Activated gamma-delta T cell treated with anti-CD3 and anti-CD28 coated beads, Interleukin-2, amount 50 U/mL, for 16 hours (primary cell): ENCODE data around the gene NOTCH1.

Source experiments
- DNase-seq: peaks from one replicate; pipeline ENCODE4 v3.0.0-alpha.2; 2020; ENCODE audit warnings: low read depth

NOTCH1 gene

DNA sequence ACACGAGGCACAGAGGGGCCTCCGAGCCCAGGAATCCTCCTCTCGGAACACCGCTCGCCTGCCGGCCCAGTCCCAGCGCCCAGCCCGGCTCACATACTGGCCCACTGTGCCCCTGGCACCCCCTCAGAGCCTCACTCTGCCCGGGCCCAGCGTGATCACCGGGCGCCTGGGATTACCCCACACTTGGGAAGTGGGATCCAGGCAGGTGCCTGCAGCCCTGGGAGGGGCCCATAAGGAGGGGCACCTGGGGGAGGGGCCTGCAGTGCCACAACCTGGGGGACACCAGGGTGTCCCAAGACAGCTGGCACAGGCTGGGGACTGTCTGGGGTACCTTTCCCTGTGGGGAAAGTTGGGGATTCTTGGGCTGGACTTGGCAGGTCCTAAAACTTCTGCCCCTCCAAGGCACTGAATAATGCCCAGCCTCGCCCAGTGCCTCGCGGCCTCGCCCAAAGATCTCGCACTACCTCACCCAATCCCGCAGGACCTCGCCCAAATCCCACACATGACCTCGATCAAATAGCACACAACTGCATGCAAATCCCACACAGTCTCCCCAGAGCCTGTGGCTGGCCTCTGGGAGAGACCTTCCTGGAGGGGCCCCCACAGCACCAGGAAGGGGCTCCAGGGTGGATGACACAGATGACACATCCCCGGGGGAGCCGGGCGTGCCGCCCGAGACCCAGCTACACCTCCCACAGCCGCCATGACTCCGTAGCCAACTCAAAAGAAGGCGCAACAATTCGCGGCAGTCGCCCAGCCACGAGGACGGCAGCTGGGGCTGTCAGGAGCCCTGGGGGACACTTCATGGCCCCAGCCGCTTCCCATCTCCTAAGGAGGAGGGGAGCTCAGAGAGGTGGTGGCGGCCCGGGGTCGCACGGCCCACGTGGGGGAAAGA, 13.7 kb downstream of the NOTCH1 start:
- no peak for DNase-seq

- no peak for DNase-seq
Observed at GRCh38 chr9:136531186-136531903, 14.5 kb downstream of the NOTCH1 start.

GRCh38 chr9:136530461-136531089, 15.3 kb downstream of the NOTCH1 start:
- no peak for DNase-seq

DNA sequence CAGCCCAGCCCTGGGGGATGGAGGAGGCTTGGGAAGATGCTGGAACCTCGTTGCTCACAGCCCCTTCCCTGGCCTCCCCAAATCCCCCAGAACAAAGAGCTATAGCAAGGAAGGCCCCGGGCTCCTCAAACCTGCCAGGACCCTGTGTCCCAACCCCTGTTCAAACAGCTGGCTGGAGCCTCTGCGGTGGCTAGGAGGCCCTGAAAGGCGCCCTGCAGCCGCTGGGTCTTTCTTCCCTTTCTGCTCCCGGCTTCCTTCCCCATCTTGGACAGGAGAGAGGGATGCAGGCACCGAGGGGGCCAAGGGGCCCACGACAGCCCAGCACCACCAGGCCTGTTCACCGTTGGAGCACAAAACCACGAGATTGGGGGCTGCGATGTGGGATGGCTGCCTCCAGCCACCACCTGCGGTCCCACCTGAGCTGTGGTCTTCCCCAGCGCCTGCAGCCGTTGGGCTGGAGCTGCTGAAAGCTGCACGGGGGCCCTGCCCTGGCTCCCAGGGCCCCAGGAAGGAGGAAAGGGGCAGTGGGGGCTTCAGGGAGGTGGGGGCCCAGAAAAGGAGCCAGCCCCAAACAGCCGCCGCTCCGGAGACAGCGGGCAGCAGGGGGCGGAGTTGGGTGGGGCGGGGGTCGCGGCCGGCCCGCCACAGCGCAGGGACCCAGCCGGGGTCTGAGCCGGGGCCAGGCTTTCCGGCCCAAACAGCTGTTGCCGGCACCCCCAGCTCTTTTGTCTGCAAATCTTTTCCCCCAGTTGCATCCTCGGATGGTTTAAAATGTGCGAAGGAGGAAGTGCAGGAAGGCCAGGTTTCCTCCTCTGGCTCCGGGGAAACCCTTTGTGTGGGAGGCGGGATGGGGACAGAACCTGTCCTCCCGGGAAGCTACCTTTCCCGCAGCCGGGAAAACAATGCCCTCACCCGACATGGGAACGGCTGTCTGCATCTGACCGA, 16.1 kb downstream of the NOTCH1 start:
- no peak for DNase-seq

- DNase-seq: no peak
Observed at GRCh38 chr9:136528716-136529341, 17.0 kb downstream of the NOTCH1 start.

DNA sequence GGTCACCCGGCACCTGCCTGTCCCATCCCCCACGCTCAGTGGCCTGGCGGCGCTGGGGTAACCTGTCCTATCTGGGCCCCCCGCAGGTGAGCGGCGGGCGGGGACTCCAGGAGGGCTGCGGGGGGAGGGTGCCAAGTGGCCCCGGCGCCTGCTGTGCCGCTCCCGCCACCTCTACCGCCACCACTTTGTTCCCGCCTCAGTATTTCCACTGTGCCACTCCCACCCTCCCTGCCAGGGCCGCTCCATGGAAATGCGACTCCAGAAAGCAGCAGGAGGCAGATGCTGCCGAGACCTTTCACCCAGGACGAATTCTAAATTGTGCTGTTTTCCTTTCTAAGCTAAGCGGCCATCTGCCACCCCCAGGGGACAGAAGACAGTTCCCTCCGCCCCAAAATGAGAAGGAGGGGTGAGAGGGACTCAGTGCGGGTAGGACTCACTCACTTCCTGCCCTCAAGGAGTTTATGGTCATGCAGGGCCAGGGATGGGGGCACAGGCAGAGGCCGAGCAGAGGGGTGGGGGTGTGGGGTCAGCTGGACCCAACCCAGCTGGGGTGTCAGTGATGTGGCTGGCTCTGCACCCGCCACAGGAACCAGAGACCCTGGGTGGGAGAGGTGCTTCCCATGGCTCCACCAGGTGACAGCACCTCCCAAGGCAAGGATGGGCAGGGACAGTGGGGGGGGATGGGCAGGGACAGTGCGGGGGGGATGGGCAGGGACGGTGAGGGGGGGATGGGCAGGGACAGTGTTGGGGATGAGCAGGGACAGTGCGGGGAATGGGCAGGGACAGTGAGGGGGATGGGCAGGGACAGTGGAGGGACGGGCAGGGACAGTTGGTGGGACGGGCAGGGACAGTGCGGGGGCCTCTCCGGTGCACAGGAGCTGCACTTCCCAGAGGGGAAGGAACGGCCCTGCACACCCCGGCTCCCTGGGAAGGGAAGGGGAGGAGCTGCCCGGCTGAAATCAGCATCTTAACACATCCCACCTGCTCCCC, 17.8 kb downstream of the NOTCH1 start:
- DNase-seq: no peak

DNA sequence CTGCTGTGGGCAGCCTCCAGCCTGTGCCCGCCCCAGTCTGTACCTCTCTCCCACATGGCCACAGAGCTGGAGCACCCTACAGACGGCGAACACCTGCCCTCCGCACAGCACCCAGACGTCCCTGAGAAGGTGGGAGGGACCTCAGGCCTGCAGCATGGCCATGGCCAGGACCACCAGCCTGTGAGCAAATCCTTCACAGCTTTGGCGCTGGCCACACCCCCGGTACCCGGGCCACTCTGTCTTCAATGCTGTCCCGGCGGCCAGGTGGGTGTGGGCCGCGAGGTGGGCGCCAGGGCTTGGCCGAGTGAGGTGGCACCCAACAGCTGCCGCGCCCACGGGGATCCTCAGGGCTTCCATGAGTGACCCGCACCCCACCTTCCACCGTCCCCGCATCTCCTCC, 18.7 kb downstream of the NOTCH1 start:
- DNase-seq: no peak

DNA sequence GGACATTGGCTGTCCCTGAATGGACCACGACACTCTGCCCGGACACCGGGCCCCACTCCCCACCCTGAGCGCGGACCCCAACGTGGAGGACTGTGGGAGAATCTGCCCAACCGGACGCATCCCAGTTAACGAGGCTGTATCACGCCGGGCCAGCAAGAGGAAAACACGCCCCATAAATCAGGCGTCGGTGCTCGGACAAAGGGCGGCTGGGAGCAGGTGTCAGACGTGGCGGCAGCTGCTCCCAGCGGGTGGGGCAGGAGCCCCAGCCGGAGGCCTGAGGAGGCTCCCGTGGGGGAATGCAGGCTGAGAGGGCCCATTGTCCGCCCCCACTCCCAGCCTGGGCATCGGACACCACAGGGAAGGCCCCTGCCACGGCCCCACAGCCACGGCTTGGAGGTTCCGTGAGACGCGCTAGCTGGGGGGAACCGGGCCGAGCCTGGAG, 19.2 kb downstream of the NOTCH1 start:
- DNase-seq: no peak

DNA sequence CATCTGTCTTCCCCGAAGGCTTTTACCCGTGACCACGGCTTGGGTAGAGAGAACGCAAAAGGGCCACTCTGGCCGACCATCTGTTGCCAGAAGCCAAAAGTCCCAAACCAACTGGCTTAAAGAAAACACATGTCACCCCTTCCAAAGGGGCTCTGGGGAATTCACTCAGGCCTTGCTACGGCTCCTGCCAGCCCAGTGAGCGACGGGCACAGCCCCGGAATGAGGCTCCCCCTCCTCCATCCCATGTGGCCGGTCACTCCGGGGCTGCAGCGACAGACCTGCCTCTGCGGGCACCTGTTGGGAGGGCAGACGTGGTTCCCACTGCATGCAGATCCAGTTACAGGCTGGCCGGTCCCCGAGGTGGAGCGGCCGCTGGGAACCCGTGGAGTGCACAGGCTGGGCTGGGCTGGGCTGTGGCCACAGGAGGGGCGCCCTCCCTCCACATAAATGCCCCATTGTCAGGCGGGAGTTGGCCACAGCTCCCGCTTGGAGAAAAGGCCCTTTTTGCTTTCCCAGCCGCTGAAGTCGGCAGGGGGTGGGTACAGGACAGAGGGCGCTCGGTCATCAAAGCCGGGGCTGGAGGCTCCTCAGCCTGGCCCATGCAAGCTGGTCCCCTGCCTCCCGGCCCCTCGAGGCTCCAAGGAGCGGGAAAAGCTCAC, 19.9 kb downstream of the NOTCH1 start:
- no peak for DNase-seq

- DNase-seq: no peak
Observed at GRCh38 chr9:136525207-136525606, 20.6 kb downstream of the NOTCH1 start.

DNA sequence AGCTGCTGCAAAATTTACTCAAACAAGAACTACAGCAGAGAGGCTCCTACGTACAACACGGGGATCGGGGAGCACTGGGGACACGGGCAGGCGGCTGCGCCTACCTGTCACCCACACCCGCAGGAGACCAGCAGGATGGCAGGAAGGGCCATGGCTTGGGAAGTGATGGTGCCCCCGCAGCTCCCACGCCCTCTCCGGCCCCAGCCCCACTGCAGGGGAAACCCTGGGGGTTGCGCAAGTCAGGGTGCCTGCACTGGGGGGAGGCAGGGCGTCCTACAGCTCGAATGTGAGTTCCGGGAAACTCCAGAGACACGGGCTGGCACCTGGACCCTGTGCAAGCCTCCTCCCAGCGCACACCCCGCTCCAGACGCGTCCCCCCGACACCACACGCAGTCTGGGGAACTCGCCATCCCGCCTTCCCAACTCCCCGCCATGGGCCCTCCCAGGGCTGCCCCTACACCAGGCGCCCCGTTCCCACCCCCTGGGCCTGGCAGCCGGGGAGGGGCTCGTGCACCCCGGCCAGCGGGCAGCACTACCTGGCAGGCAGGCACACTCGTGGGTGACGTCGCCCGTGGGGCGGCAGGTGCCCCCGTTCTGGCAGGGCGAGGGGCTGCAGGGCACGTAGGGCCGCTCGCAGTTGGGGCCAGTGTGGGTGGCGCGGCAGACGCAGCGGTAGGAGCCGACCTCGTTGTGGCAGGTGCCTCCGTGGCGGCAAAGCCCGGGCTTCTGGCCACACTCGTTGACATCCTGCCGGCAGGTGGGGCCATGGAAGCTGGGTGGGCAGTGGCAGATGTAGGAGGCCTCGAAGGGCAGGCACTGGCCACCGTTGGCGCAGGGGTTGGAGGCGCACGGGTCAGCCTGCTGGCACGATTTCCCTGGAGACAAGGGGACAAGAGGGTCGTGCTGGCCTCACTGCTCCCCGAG, 23.3 kb downstream of the NOTCH1 start:
- no peak for DNase-seq

GRCh38 chr9:136521537-136521936, 24.3 kb downstream of the NOTCH1 start:
- no peak for DNase-seq

GRCh38 chr9:136520053-136520540, 25.8 kb downstream of the NOTCH1 start:
- DNase-seq: no peak

DNA sequence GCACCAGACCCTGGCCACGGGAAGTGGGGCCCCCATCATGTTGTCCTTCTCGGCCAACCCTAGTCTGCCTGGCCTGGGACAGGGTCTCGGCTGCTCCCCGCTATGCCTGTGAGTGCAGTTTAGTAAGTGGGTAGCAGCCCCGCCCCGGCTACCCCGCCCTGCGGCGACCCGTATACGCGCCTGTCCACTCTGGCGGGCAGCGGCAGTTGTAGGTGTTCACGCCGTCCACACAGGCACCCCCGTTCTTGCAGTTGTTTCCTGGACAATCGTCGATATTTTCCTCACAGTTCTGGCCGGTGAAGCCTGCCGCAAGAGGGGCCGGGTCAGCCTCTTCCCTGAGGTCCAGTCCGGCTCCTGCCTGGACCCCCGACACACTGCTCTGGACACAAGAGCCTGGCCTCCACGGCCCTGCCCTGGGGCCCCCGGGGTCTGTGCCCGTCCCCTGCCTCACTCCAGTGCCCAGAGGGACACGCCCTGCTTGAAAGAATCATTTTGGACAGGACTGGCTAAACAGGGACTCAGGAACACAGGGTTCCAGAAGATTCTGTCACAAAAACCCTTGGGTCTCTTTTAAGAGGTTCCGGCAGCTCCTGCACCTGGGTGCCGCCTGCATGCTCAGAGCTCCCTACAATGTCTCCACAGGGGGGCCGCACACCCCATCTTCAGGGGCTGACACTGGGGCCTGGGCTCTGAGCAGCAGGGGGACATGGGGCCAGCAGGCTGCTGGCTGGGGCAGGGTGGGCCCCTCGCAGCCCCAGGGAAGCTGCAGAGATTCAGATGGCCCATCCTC, 26.4 kb downstream of the NOTCH1 start:
- no peak for DNase-seq

DNA sequence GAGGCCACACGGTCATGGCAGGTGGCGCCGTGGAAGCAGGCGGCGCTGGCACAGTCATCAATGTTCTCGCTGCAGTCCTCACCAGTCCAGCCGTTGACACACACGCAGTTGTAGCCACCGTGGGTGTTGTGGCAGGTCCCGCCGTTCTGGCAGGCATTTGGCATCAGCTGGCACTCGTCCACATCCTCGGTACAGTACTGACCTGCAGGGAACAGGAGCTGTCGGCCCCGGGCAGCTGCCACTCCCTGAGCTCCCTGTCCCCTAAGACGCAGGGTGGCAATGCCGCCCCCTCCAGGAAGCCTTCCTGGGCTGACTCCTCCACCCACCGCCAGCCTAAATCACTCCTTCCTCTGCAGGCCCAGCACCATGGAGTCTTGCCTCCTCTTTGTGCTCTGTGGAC, 27.2 kb downstream of the NOTCH1 start:
- no peak for DNase-seq

DNA sequence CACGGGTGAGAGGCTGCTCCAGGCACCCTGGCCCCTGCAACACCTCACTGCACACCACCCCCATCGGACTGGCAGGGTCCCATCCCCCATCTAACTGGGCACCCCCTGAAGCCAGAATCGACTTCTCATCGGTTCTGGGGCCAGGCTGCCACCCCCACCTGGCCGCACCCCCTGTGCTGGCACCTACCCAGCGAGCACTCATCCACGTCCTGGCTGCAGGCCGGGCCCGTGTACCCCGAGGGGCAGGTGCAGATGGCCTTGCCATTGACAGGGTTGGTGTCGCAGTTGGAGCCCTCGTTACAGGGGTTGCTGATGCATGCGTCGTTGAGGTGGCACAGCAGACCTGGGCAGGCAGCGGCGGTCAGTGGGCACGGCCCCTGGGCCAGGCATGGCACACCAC, 27.9 kb downstream of the NOTCH1 start:
- no peak for DNase-seq

- no peak for DNase-seq
Observed at GRCh38 chr9:136517012-136517743, 28.7 kb downstream of the NOTCH1 start.
